ENCODE measurements around the gene NR3C2. TPM values are rescaled to one million over a fixed set of nuclear protein-coding genes. Genes with fewer than 3 reads are reported as not detected.

NR3C2 gene
- total and polyA plus RNA-seq, 7 donors = 0.70 to 17.9 (median 7.5) TPM

DNA sequence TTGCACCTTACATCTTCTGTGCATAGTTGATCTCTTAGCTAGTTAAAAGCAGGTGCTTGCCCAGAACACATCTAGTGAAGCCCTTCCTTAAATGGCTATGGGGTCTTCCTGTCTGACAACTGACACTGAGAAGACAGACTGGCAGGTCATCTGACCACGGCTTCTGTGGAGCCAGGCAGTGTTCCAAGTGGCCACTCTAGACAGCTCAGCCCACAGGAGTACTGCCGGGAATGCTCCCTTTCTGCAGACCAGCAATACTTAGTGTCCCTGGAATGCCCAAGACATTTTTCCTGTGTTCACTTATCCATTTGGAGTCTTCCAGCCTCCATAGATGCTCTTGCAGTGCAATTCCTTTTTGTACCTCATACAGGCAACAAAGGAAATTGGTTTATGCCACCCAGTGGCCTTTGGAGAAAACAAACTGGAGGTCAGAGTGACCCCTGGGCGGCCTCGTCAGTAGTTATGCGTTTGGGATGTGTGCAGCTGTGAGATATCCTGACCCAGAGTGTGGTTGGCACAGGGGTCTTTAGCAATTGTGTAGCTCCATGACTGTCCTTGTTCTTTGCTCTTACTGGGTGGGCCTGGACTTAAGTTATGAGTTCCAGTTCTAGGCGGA, 374.8 kb downstream of the NR3C2 start:
- peaks cover 46% of the 10 kb centered on the region for H3K4me1 ChIP-seq
- no peaks in the 10 kb centered on the region for H3K9me3 ChIP-seq
- no peak overlapping the region for H3K4me3 ChIP-seq
- TF ChIP-seq, protein P1, sequence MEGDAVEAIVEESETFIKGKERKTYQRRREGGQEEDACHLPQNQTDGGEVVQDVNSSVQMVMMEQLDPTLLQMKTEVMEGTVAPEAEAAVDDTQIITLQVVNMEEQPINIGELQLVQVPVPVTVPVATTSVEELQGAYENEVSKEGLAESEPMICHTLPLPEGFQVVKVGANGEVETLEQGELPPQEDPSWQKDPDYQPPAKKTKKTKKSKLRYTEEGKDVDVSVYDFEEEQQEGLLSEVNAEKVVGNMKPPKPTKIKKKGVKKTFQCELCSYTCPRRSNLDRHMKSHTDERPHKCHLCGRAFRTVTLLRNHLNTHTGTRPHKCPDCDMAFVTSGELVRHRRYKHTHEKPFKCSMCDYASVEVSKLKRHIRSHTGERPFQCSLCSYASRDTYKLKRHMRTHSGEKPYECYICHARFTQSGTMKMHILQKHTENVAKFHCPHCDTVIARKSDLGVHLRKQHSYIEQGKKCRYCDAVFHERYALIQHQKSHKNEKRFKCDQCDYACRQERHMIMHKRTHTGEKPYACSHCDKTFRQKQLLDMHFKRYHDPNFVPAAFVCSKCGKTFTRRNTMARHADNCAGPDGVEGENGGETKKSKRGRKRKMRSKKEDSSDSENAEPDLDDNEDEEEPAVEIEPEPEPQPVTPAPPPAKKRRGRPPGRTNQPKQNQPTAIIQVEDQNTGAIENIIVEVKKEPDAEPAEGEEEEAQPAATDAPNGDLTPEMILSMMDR (IDR thresholded peaks at IDR 0.05) = peak; percentile 15
- H3K36me3 ChIP-seq (ENCODE audit: insufficient read depth in 1 of 2, low read depth in 1 of 2) = peaks cover 0 to 34% of the 10 kb centered on the region in 2 donors
- H3K27me3 ChIP-seq (ENCODE audit: insufficient read depth in 3 of 3, low read length in 2 of 3) = no peaks in the 10 kb centered on the region
- peak overlapping the region; percentile 71 for H3K27ac ChIP-seq
- 32 to 38% (median 37%) methylated on average over 6 of the region's 6 CpGs for WGBS, 3 donors
- intact Hi-C loops (cut with DNase I) = no loop called here
- no peak for DNase-seq
- peak; percentile 60 to 74 (median 74) for ATAC-seq

- DNase-seq (no peak), ATAC-seq (no peak)
- TF ChIP-seq, protein P1 (IDR thresholded peaks at IDR 0.05) = no peak
- Histone ChIP-seq H3K4me3 (no peak overlapping the region), H3K27me3 (ENCODE audit: insufficient read depth in 3 of 3, low read length in 2 of 3) (no peaks in the 10 kb centered on the region), H3K9me3 (no peaks in the 10 kb centered on the region), H3K27ac (no peak overlapping the region), H3K4me1 (peaks cover 56% of the 10 kb centered on the region), H3K36me3 (ENCODE audit: insufficient read depth in 1 of 2, low read depth in 1 of 2) (peaks cover 0 to 26% of the 10 kb centered on the region in 2 donors)
- 64 to 85% (median 65%) methylated on average over 5 of the region's 5 CpGs for WGBS, 3 donors
- intact Hi-C loops (cut with DNase I) = no loop called here
Observed at GRCh38 chr4:148065075-148065474, 377.1 kb downstream of the NR3C2 start.

GRCh38 chr4:148064451-148064850, 377.8 kb downstream of the NR3C2 start:
- WGBS, 3 donors = 93 to 95% (median 95%) methylated on average over 9 of the region's 9 CpGs
- TF ChIP-seq, protein P1 (IDR thresholded peaks at IDR 0.05) = no peak
- Histone ChIP-seq H3K4me1 (peaks cover 56% of the 10 kb centered on the region), H3K36me3 (ENCODE audit: insufficient read depth in 1 of 2, low read depth in 1 of 2) (peaks cover 0 to 26% of the 10 kb centered on the region in 2 donors), H3K27ac (no peak overlapping the region), H3K4me3 (no peak overlapping the region), H3K9me3 (no peaks in the 10 kb centered on the region), H3K27me3 (ENCODE audit: insufficient read depth in 3 of 3, low read length in 2 of 3) (no peaks in the 10 kb centered on the region)
- no peak for ATAC-seq
- no peak for DNase-seq
- intact Hi-C loops (cut with DNase I) = loop anchor here in 1 of 2 donors (5.0 kb wide), 1 partner anchor 383 kb away; no protein-coding TSS in a partner anchor

DNA sequence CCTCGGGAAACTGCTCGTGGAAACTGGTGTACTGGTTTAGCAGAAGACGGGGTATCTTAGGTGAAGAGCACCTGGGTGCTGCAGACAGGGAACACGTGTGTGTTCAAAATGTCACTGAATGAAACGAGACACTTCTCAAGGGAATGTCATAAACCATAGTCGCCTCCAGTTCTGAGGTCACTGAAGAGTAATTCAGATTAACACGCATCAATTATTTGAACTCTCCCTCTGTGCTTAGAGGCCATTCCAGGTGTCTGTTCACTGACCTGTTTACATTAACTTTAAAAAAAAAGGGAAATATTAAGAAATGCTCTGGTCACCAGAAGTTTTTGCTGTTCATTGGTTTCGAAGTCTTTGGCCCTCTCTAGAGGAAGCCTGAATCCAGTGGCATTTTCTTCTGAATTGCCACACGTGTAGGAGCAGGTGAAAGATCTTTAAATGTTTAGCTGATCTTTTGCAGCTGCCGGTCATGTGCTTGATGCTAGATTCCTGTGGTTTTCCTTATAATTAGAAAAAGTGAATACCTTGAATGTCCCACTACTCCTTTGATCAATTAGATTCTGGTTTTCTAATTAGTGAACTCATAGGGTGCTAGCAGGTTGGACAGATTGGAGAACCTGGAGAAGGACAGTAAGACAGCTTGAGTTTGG, 379.8 kb downstream of the NR3C2 start:
- WGBS, 3 donors = 35 to 61% (median 37%) methylated on average over 10 of the region's 10 CpGs
- Histone ChIP-seq H3K36me3 (ENCODE audit: insufficient read depth in 1 of 2, low read depth in 1 of 2) (peaks cover 0 to 26% of the 10 kb centered on the region in 2 donors), H3K4me3 (no peak overlapping the region), H3K4me1 (peaks cover 65% of the 10 kb centered on the region), H3K27me3 (ENCODE audit: insufficient read depth in 3 of 3, low read length in 2 of 3) (no peaks in the 10 kb centered on the region), H3K9me3 (no peaks in the 10 kb centered on the region), H3K27ac (peak overlapping the region; percentile 91)
- intact Hi-C loops (cut with DNase I) = loop anchor here in 1 of 2 donors (5.0 kb wide), 1 partner anchor 385 kb away; no protein-coding TSS in a partner anchor
- no peak for DNase-seq
- ATAC-seq = no peak
- TF ChIP-seq, protein P1 (IDR thresholded peaks at IDR 0.05) = no peak
